HG03378 (cell line): ENCODE measurements around the gene MAPK8.
A peak's percentile ranks its signal among the peaks of the same experiment; 100 is the strongest.

Experiments used
- ATAC-seq: cut with Tn5 transposase; IDR thresholded peaks from one replicate; pipeline ENCODE4 v1.9.1; 2021; ENCODE audit warnings: mild to moderate bottlenecking, moderate library complexity; ENCODE audit not compliant: unreplicated experiment

Gene MAPK8

GRCh38 chr10:48377751-48378530 is 71.5 kb downstream of the MAPK8 start:
- ATAC-seq: no peak

GRCh38 chr10:48378675-48379074 is 72.2 kb downstream of the MAPK8 start:
- no peak for ATAC-seq

GRCh38 chr10:48381971-48382370 is 75.5 kb downstream of the MAPK8 start:
- ATAC-seq: no peak

GRCh38 chr10:48382982-48383381 is 76.5 kb downstream of the MAPK8 start:
- no peak for ATAC-seq

GRCh38 chr10:48383393-48383792 is 76.9 kb downstream of the MAPK8 start:
- ATAC-seq: no peak

- no peak for ATAC-seq
Observed at GRCh38 chr10:48384699-48384982, 78.2 kb downstream of the MAPK8 start.

- ATAC-seq: no peak
Observed at GRCh38 chr10:48389272-48389671, 82.8 kb downstream of the MAPK8 start.

GRCh38 chr10:48389846-48390557 is 83.5 kb downstream of the MAPK8 start:
- no peak for ATAC-seq

- no peak for ATAC-seq
Observed at GRCh38 chr10:48390558-48390871, 84.0 kb downstream of the MAPK8 start.

- ATAC-seq: peak; percentile 71
Observed at GRCh38 chr10:48390933-48391845, 84.7 kb downstream of the MAPK8 start.

GRCh38 chr10:48391994-48392393 is 85.5 kb downstream of the MAPK8 start:
- ATAC-seq: no peak

- no peak for ATAC-seq
Observed at GRCh38 chr10:48398261-48398660, 91.8 kb downstream of the MAPK8 start.

- no peak for ATAC-seq
Observed at GRCh38 chr10:48399056-48399541, 92.6 kb downstream of the MAPK8 start.

- ATAC-seq: no peak
Observed at GRCh38 chr10:48399551-48399950, 93.1 kb downstream of the MAPK8 start.

- ATAC-seq: no peak
Observed at GRCh38 chr10:48400129-48400849, 93.8 kb downstream of the MAPK8 start.

- no peak for ATAC-seq
Observed at GRCh38 chr10:48400850-48401220, 94.4 kb downstream of the MAPK8 start.

GRCh38 chr10:48404646-48405045 is 98.2 kb downstream of the MAPK8 start:
- no peak for ATAC-seq

- no peak for ATAC-seq
Observed at GRCh38 chr10:48406204-48406603, 99.7 kb downstream of the MAPK8 start.

GRCh38 chr10:48406658-48407057 is 100.2 kb downstream of the MAPK8 start:
- no peak for ATAC-seq

- ATAC-seq: no peak
Observed at GRCh38 chr10:48410503-48410902, 104.0 kb downstream of the MAPK8 start.

- ATAC-seq: no peak
Observed at GRCh38 chr10:48411510-48411909, 105.0 kb downstream of the MAPK8 start.
